ENCODE results near the gene SCAF4.

Gene SCAF4

GRCh38 chr21:31683029-31683428 lies 48.9 kb downstream of the SCAF4 start:
- Histone ChIP-seq H3K4me2 (ENCODE audit: low read length) (no peak overlapping the region), H3K27me3 (ENCODE audit: insufficient read depth, low read length) (no peaks in the 10 kb centered on the region), H3K27ac (ENCODE audit: low read depth, low read length, poor library complexity, severe bottlenecking) (no peak overlapping the region), H3K4me3 (ENCODE audit: low read depth, low read length, poor library complexity, severe bottlenecking) (no peak overlapping the region), H4K20me1 (ENCODE audit: insufficient read depth, low read length) (no peaks in the 10 kb centered on the region; the same call in 1 of the 2 replicates), H3K9me2 (ENCODE audit: low read depth, low read length) (no peaks in the 10 kb centered on the region), H3K36me3 (ENCODE audit: insufficient read depth, low read length) (peaks cover 94% of the 10 kb centered on the region), H3K9ac (ENCODE audit: low read length) (no peak overlapping the region), H3K9me3 (ENCODE audit: low read length) (no peaks in the 10 kb centered on the region), H2AFZ (ENCODE audit: low read length) (no peak overlapping the region), H3F3A (ENCODE audit: insufficient read depth, low read length) (no peaks in the 10 kb centered on the region), H3K4me1 (ENCODE audit: insufficient read depth, low read length, severe bottlenecking) (no peaks in the 10 kb centered on the region), H3K79me2 (ENCODE audit: insufficient read depth, low read length) (peaks cover 4% of the 10 kb centered on the region; the same call in 1 of the 2 replicates)
- TF ChIP-seq EZH2 (IDR thresholded peaks at IDR 0.05; ENCODE audit: borderline replicate concordance, low read length), result no peak
- TF ChIP-seq, protein P1, sequence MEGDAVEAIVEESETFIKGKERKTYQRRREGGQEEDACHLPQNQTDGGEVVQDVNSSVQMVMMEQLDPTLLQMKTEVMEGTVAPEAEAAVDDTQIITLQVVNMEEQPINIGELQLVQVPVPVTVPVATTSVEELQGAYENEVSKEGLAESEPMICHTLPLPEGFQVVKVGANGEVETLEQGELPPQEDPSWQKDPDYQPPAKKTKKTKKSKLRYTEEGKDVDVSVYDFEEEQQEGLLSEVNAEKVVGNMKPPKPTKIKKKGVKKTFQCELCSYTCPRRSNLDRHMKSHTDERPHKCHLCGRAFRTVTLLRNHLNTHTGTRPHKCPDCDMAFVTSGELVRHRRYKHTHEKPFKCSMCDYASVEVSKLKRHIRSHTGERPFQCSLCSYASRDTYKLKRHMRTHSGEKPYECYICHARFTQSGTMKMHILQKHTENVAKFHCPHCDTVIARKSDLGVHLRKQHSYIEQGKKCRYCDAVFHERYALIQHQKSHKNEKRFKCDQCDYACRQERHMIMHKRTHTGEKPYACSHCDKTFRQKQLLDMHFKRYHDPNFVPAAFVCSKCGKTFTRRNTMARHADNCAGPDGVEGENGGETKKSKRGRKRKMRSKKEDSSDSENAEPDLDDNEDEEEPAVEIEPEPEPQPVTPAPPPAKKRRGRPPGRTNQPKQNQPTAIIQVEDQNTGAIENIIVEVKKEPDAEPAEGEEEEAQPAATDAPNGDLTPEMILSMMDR (IDR thresholded peaks at IDR 0.05; ENCODE audit: low read length), result 0 out of 2 replicates have a peak, but pooled peaks have one; percentile 14

DNA sequence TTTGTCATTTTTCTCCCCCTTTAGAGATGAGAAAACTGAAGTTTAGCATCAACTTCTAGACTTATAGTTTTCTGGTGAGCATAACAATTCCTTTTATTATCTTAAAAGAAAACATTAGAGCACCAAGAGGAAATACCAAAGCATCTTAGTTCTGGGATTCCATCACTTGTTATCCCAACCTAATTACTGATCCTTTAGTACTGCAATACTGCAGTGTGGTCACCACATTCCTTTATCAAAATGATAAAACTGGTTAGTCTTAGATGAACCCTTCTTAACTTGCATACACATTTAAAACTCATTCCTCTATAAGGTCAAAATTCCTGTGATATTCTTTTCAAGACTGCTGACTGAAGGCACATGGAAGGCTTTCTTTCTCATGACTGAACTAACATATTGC lies 49.3 kb downstream of the SCAF4 start:
- no peaks in the 10 kb centered on the region for H3K9me2 ChIP-seq (ENCODE audit: low read depth, low read length)
- peaks cover 4% of the 10 kb centered on the region; the same call in 1 of the 2 replicates for H3K79me2 ChIP-seq (ENCODE audit: insufficient read depth, low read length)
- no peaks in the 10 kb centered on the region; the same call in 1 of the 2 replicates for H4K20me1 ChIP-seq (ENCODE audit: insufficient read depth, low read length)
- H3K27me3 ChIP-seq (ENCODE audit: insufficient read depth, low read length), result no peaks in the 10 kb centered on the region
- TF ChIP-seq, protein P1 (IDR thresholded peaks at IDR 0.05; ENCODE audit: low read length), result no peak
- H3K4me1 ChIP-seq (ENCODE audit: insufficient read depth, low read length, severe bottlenecking), result no peaks in the 10 kb centered on the region
- H3K36me3 ChIP-seq (ENCODE audit: insufficient read depth, low read length), result peaks cover 92% of the 10 kb centered on the region
- no peak overlapping the region for H3K9ac ChIP-seq (ENCODE audit: low read length)
- H3K27ac ChIP-seq (ENCODE audit: low read depth, low read length, poor library complexity, severe bottlenecking), result no peak overlapping the region
- H3F3A ChIP-seq (ENCODE audit: insufficient read depth, low read length), result no peaks in the 10 kb centered on the region
- H2AFZ ChIP-seq (ENCODE audit: low read length), result no peak overlapping the region
- H3K4me3 ChIP-seq (ENCODE audit: low read depth, low read length, poor library complexity, severe bottlenecking), result no peak overlapping the region
- H3K4me2 ChIP-seq (ENCODE audit: low read length), result no peak overlapping the region
- H3K9me3 ChIP-seq (ENCODE audit: low read length), result no peaks in the 10 kb centered on the region

DNA sequence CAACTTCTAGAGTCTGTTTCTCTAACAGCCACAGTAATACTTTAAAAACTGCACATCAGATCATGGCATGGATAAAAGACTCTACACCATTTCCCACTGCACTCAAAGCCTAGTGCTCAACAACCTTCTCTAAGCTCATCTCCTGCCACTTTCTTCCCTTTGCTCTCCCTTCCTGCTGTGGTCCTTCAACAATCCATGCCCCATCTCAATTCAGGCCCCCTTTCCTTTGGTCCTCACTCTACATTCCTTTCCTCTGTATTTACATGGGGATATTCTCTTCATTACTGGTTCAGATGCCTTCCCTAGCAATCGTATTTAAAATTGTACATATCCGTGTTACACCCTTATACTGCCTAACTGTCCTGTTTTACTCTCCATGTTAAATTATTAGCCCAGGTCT lies 53.4 kb downstream of the SCAF4 start:
- Histone ChIP-seq H3K27me3 (ENCODE audit: insufficient read depth, low read length) (no peaks in the 10 kb centered on the region), H3K9me2 (ENCODE audit: low read depth, low read length) (no peaks in the 10 kb centered on the region), H3K4me3 (ENCODE audit: low read depth, low read length, poor library complexity, severe bottlenecking) (no peak overlapping the region), H3K79me2 (ENCODE audit: insufficient read depth, low read length) (peaks cover 4% of the 10 kb centered on the region; the same call in 1 of the 2 replicates), H3K4me2 (ENCODE audit: low read length) (no peak overlapping the region), H3K36me3 (ENCODE audit: insufficient read depth, low read length) (peaks cover 54% of the 10 kb centered on the region), H3F3A (ENCODE audit: insufficient read depth, low read length) (no peaks in the 10 kb centered on the region), H3K4me1 (ENCODE audit: insufficient read depth, low read length, severe bottlenecking) (peaks cover 8% of the 10 kb centered on the region), H3K27ac (ENCODE audit: low read depth, low read length, poor library complexity, severe bottlenecking) (no peak overlapping the region), H2AFZ (ENCODE audit: low read length) (no peak overlapping the region), H3K9ac (ENCODE audit: low read length) (no peak overlapping the region), H3K9me3 (ENCODE audit: low read length) (no peaks in the 10 kb centered on the region), H4K20me1 (ENCODE audit: insufficient read depth, low read length) (no peaks in the 10 kb centered on the region)
- TF ChIP-seq EZH2 (IDR thresholded peaks at IDR 0.05; ENCODE audit: borderline replicate concordance, low read length), result no peak
- TF ChIP-seq, protein P1 (IDR thresholded peaks at IDR 0.05; ENCODE audit: low read length), result no peak
